SK-N-SH treated with all-trans-retinoic acid at 6 μM for 48 hours (cell line): ENCODE data around the gene SPATA3.

Experiments
- ATAC-seq: fragments of 200-7000 bp; cut with Tn5 transposase; 3 replicates; pipeline ENCODE4 v1.9.1; 2020; ENCODE audit warnings: mild to moderate bottlenecking, moderate library complexity
- ARNTL ChIP-seq: fragments of 450-650 bp; formaldehyde crosslinking; IDR thresholded peaks from 2 replicates; pipeline ENCODE4 v1.5.0; 2020; ENCODE audit warnings: low read depth, mild to moderate bottlenecking, moderate library complexity, borderline replicate concordance
- BACH2 ChIP-seq: fragments of 250-450 bp; sonication (Bioruptor Pico); IDR thresholded peaks from 2 replicates; pipeline ENCODE4 v1.9.0; 2021; ENCODE audit warnings: mild to moderate bottlenecking, borderline replicate concordance
- CSDC2 ChIP-seq: fragments of 250-450 bp; sonication (Bioruptor Pico); IDR thresholded peaks from 2 replicates; pipeline ENCODE4 v1.5.0; 2020; ENCODE audit warnings: mild to moderate bottlenecking, moderate library complexity
- CSRNP3 ChIP-seq: fragments of 250-450 bp; sonication (Bioruptor Pico); IDR thresholded peaks from 2 replicates; pipeline ENCODE4 v1.5.1; 2021; ENCODE audit warnings: mild to moderate bottlenecking, moderate library complexity
- ESRRG ChIP-seq: fragments of 250-450 bp; sonication (Bioruptor Pico); IDR thresholded peaks from 2 replicates; pipeline ENCODE4 v1.6.1; 2021; ENCODE audit warnings: mild to moderate bottlenecking
- GLIS3 ChIP-seq: fragments of 250-450 bp; sonication (Bioruptor Pico); IDR thresholded peaks from 2 replicates; pipeline ENCODE4 v1.5.0; 2020; ENCODE audit warnings: mild to moderate bottlenecking, moderate library complexity
- ISL1 ChIP-seq: fragments of 250-450 bp; sonication (Bioruptor Pico); IDR thresholded peaks from 2 replicates; pipeline ENCODE4 v2.1.2; 2022; ENCODE audit warnings: mild to moderate bottlenecking, moderate library complexity
- PATZ1 ChIP-seq: fragments of 250-450 bp; sonication (Bioruptor Pico); IDR thresholded peaks from 2 replicates; pipeline ENCODE4 v1.8.0; 2020; ENCODE audit warnings: mild to moderate bottlenecking, moderate library complexity, borderline replicate concordance
- POU6F1 ChIP-seq: fragments of 250-450 bp; sonication (Bioruptor Pico); IDR thresholded peaks from 2 replicates; pipeline ENCODE4 v1.8.0; 2021; ENCODE audit warnings: low read depth, mild to moderate bottlenecking, moderate library complexity, borderline replicate concordance
- PPARA ChIP-seq: fragments of 250-450 bp; sonication (Bioruptor Pico); IDR thresholded peaks from 2 replicates; pipeline ENCODE4 v1.5.0; 2020; ENCODE audit warnings: mild to moderate bottlenecking, borderline replicate concordance
- TCF4 ChIP-seq: fragments of 250-450 bp; sonication (Bioruptor Pico); IDR thresholded peaks from 2 replicates; pipeline ENCODE4 v1.8.0; 2021; ENCODE audit warnings: mild to moderate bottlenecking, moderate library complexity, borderline replicate concordance
- TOX ChIP-seq: fragments of 250-450 bp; sonication (Bioruptor Pico); IDR thresholded peaks from 2 replicates; pipeline ENCODE4 v1.8.0; 2021; ENCODE audit warnings: mild to moderate bottlenecking, moderate library complexity, borderline replicate concordance
- TSHZ2 ChIP-seq: fragments of 250-450 bp; sonication (Bioruptor Pico); IDR thresholded peaks from 2 replicates; pipeline ENCODE4 v1.5.0; 2020; ENCODE audit warnings: mild to moderate bottlenecking, moderate library complexity
- ZC3H10 ChIP-seq: fragments of 250-450 bp; sonication (Bioruptor Pico); IDR thresholded peaks from 2 replicates; pipeline ENCODE4 v1.5.1; 2021; ENCODE audit warnings: mild to moderate bottlenecking, moderate library complexity
- ZFP3 ChIP-seq: fragments of 250-450 bp; sonication (Bioruptor Pico); IDR thresholded peaks from 2 replicates; pipeline ENCODE4 v1.5.0; 2020; ENCODE audit warnings: mild to moderate bottlenecking, moderate library complexity
- ZFP30 ChIP-seq: fragments of 450-650 bp; formaldehyde crosslinking; IDR thresholded peaks from 2 replicates; pipeline ENCODE4 v1.5.0; 2022; ENCODE audit warnings: mild to moderate bottlenecking, moderate library complexity
- ZNF565 ChIP-seq: fragments of 450-650 bp; formaldehyde crosslinking; conservative IDR thresholded peaks from 2 replicates; pipeline ENCODE4 v1.5.0; 2020; ENCODE audit warnings: low read depth, mild to moderate bottlenecking, moderate library complexity
- ZNF8 ChIP-seq: fragments of 450-650 bp; formaldehyde crosslinking; IDR thresholded peaks from 2 replicates; pipeline ENCODE4 v1.5.0; 2020; ENCODE audit warnings: mild to moderate bottlenecking, moderate library complexity
- TF ChIP-seq, protein P1 (sequence below): fragments of 250-450 bp; sonication (Bioruptor Pico); IDR thresholded peaks from 2 replicates; pipeline ENCODE4 v1.5.1; 2020; ENCODE audit warnings: low read depth, mild to moderate bottlenecking, moderate library complexity

SPATA3 gene

GRCh38 chr2:231047923-231048915 is 52.3 kb downstream of the SPATA3 start:
- TF ChIP-seq TCF4: no peak
- TF ChIP-seq ESRRG (CRISPR knock-in tag): no peak
- no peak for TF ChIP-seq BACH2 (CRISPR knock-in tag)
- TF ChIP-seq, protein P1, sequence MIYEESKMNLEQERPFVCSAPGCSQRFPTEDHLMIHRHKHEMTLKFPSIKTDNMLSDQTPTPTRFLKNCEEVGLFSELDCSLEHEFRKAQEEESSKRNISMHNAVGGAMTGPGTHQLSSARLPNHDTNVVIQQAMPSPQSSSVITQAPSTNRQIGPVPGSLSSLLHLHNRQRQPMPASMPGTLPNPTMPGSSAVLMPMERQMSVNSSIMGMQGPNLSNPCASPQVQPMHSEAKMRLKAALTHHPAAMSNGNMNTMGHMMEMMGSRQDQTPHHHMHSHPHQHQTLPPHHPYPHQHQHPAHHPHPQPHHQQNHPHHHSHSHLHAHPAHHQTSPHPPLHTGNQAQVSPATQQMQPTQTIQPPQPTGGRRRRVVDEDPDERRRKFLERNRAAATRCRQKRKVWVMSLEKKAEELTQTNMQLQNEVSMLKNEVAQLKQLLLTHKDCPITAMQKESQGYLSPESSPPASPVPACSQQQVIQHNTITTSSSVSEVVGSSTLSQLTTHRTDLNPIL (CRISPR knock-in tag): no peak
- TF ChIP-seq ARNTL: no peak
- no peak for TF ChIP-seq CSDC2 (CRISPR knock-in tag)
- TF ChIP-seq CSRNP3 (CRISPR knock-in tag): no peak
- no peak for TF ChIP-seq GLIS3 (CRISPR knock-in tag)
- no peak for TF ChIP-seq ZFP3 (CRISPR knock-in tag)
- ATAC-seq: no peak

- ATAC-seq: no peak
- no peak for TF ChIP-seq TCF4
- TF ChIP-seq PPARA (CRISPR knock-in tag): no peak
- TF ChIP-seq ZFP30: no peak
- no peak for TF ChIP-seq TOX (CRISPR knock-in tag)
- no peak for TF ChIP-seq ARNTL
- no peak for TF ChIP-seq CSRNP3 (CRISPR knock-in tag)
- no peak for TF ChIP-seq ZFP3 (CRISPR knock-in tag)
- TF ChIP-seq, protein P1 (CRISPR knock-in tag): no peak
- no peak for TF ChIP-seq ZC3H10 (CRISPR knock-in tag)
- no peak for TF ChIP-seq POU6F1 (CRISPR knock-in tag)
- TF ChIP-seq ZNF565 (CRISPR knock-in tag): no peak
- TF ChIP-seq, all 23 proteins: peak for 0
Observed at GRCh38 chr2:231049286-231050017, 53.5 kb downstream of the SPATA3 start.

GRCh38 chr2:231050018-231050901 is 54.3 kb downstream of the SPATA3 start:
- ATAC-seq: no peak
- TF ChIP-seq ESRRG (CRISPR knock-in tag): no peak
- no peak for TF ChIP-seq PATZ1 (CRISPR knock-in tag)
- no peak for TF ChIP-seq ZNF8 (CRISPR knock-in tag)
- TF ChIP-seq ISL1 (CRISPR knock-in tag): no peak
- no peak for TF ChIP-seq CSDC2 (CRISPR knock-in tag)
- no peak for TF ChIP-seq ZFP30
- TF ChIP-seq TSHZ2 (CRISPR knock-in tag): no peak
- no peak for TF ChIP-seq CSRNP3 (CRISPR knock-in tag)
- no peak for TF ChIP-seq TOX (CRISPR knock-in tag)
